ENCODE results near the gene TMUB1. TPM values are rescaled to one million over a fixed set of nuclear protein-coding genes. Genes with fewer than 3 reads are reported as not detected.

TMUB1 gene
- total RNA-seq, 1 experiment from 2014 or later = 45.4 TPM

DNA sequence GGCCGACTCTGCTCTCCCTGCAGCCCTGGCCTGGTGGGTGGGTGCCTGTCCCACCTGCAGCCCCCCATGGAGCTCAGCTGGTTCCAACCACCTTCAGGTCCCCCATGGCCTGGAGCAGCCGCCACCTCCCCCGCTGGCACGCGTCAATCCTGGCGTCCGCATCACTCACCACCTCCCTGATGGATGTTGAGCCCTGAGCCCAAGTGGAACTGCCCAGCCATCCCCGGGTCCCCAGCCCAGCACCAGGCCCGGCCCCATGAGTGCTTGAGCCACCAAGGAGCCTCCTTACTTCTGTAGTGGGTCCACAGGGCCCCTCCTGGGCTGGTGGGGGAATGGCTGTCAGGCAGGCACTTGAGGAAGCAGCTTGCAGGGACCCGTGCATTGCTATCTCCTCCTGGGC, 17.6 kb upstream of the TMUB1 start:
- no peak overlapping the region for H2AK5ac ChIP-seq (ENCODE audit: insufficient read length, low read length)

More for the DNA sequence above, 17.6 kb upstream of the TMUB1 start:
- H3K4ac ChIP-seq (ENCODE audit: low read depth, low read length) = no peak overlapping the region
- H3K4me1 ChIP-seq (ENCODE audit: insufficient read depth, low read length) = peaks cover 13% of the 10 kb centered on the region
- H3K18ac ChIP-seq (ENCODE audit: insufficient read length, low read depth, low read length) = no peak overlapping the region
- H3K14ac ChIP-seq (ENCODE audit: insufficient read depth, low read length) = no peak overlapping the region; the same call in 1 of the 2 replicates
- Mint-ChIP-seq H3K27me3 (ENCODE audit: low read depth) (no peaks in the 10 kb centered on the region; the same call in 1 of the 2 replicates), H3K9me3 (no peaks in the 10 kb centered on the region), H3K4me3 (no peak overlapping the region), H3K36me3 (ENCODE audit: insufficient read depth in 1 of 3, low read depth in 3 of 3) (peaks cover 0 to 14% (median 6%) of the 10 kb centered on the region in 3 experiments; a peak in 6 of 7 replicates), H3K27ac (peak overlapping the region in 1 of 3 experiments; percentile 72; a peak in 1 of 7 replicates), H3K4me1 (peaks cover 25 to 37% of the 10 kb centered on the region in 2 experiments)
- H3K9ac ChIP-seq (ENCODE audit: extremely low read depth, insufficient read length, low read length) = no peak overlapping the region
- no peak overlapping the region for H3K56ac ChIP-seq (ENCODE audit: insufficient read length, low read depth, low read length)
- no peak for DNase-seq
- H2BK15ac ChIP-seq (ENCODE audit: low read depth, low read length) = no peak overlapping the region
- H2BK5ac ChIP-seq (ENCODE audit: insufficient read length, low read length) = no peak overlapping the region
- H3T11ph ChIP-seq (ENCODE audit: low read length) = no peak overlapping the region
- no peak overlapping the region for H2BK20ac ChIP-seq (ENCODE audit: low read depth, low read length, poor library complexity, severe bottlenecking)
- peaks cover 4% of the 10 kb centered on the region for H3K79me1 ChIP-seq (ENCODE audit: insufficient read depth, low read depth, low read length, poor library complexity, severe bottlenecking)
- WGBS (ENCODE audit: extremely low coverage, insufficient read length, low lambda C conversion rate) = no CpG with 5 or more reads among the region's 10 CpGs
- peaks cover 3% of the 10 kb centered on the region for H3K23me2 ChIP-seq (ENCODE audit: insufficient read length, low read depth, low read length, poor library complexity, severe bottlenecking)
- no peaks in the 10 kb centered on the region for H4K20me1 ChIP-seq (ENCODE audit: control insufficient read depth, insufficient read depth, insufficient read length)
- H3K4me2 ChIP-seq (ENCODE audit: insufficient read depth, insufficient read length, low read length) = no peak overlapping the region
- H3K79me2 ChIP-seq (ENCODE audit: insufficient read depth, low read length) = peaks cover 8% of the 10 kb centered on the region; the same call in 1 of the 2 replicates
- no peaks in the 10 kb centered on the region for H3K9me3 ChIP-seq (ENCODE audit: control insufficient read depth, low read depth, low read length)
- H2BK12ac ChIP-seq (ENCODE audit: insufficient read length, low read depth, low read length) = no peak overlapping the region
- no peak overlapping the region for H4K5ac ChIP-seq (ENCODE audit: insufficient read length, low read depth, low read length)
- no peak overlapping the region for H4K91ac ChIP-seq (ENCODE audit: insufficient read length, low read depth, low read length)
- no peak overlapping the region for H2AFZ ChIP-seq (ENCODE audit: low read length)
- no peaks in the 10 kb centered on the region for H3K27me3 ChIP-seq (ENCODE audit: insufficient read depth, low read length)
- TF ChIP-seq, protein P1, sequence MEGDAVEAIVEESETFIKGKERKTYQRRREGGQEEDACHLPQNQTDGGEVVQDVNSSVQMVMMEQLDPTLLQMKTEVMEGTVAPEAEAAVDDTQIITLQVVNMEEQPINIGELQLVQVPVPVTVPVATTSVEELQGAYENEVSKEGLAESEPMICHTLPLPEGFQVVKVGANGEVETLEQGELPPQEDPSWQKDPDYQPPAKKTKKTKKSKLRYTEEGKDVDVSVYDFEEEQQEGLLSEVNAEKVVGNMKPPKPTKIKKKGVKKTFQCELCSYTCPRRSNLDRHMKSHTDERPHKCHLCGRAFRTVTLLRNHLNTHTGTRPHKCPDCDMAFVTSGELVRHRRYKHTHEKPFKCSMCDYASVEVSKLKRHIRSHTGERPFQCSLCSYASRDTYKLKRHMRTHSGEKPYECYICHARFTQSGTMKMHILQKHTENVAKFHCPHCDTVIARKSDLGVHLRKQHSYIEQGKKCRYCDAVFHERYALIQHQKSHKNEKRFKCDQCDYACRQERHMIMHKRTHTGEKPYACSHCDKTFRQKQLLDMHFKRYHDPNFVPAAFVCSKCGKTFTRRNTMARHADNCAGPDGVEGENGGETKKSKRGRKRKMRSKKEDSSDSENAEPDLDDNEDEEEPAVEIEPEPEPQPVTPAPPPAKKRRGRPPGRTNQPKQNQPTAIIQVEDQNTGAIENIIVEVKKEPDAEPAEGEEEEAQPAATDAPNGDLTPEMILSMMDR (conservative IDR thresholded peaks at IDR 0.05) = no peak
- H3K23ac ChIP-seq (ENCODE audit: insufficient read length, low read depth, low read length) = no peak overlapping the region
- no peak overlapping the region for H3K27ac ChIP-seq (ENCODE audit: insufficient read length, low read depth, low read length)
- no peak overlapping the region for H4K8ac ChIP-seq (replicated peaks; ENCODE audit: insufficient read length, low read depth, low read length)
- H2BK120ac ChIP-seq (ENCODE audit: low read depth, low read length, poor library complexity, severe bottlenecking) = no peak overlapping the region

Data from H9 (cell line).